Esophagus muscularis mucosa (tissue), 3 donors: ENCODE results near the gene MCCD1.

Source experiments
- CTCF ChIP-seq, 3 experiments: fragments of 200-600 bp in 2 of 3; fragments of 450-650 bp in 1 of 3; sonication (generic) in 2 of 3; IDR thresholded peaks; one replicate each; pipeline ENCODE4 v1.5.1; 2017 to 2019; ENCODE audit warnings: antibody characterized with exemption in 3 of 3, mild to moderate bottlenecking in 2 of 3, moderate library complexity in 1 of 3
- POLR2A ChIP-seq: fragments of 450-650 bp; IDR thresholded peaks from one replicate; pipeline ENCODE4 v1.6.1; 2017; ENCODE audit warnings: antibody characterized with exemption, moderate library complexity, mild to moderate bottlenecking, low read depth

DNA sequence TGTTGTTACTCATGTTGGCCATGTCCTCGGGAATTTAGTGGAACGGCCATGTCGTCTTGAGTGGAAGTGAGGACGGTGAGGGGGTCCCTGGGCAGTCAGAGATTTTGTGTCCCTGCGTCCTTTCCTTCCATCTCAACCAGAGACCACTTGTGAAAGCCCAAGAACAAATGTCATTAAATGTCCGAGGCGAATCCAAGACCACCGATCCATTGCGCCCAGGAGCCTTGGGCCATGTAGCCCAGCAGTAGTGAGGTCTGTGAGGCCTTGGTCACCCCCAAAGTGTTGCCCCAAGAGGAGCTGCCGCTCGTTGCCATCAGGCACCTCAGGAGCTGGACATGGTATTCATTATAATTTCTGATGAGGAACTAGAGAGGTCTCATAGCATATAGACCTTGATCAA is 48.2 kb upstream of the MCCD1 start:
- no peak for TF ChIP-seq CTCF (IDR thresholded peaks at IDR 0.05)
- TF ChIP-seq POLR2A, result no peak
